Activated naive CD4-positive, alpha-beta T cell treated with anti-CD3 and anti-CD28 coated beads, Interleukin-2, amount 50 U/mL, for 16 hours (primary cell): ENCODE measurements around the gene TMEM51.

ENCODE experiments used
- DNase-seq: peaks from one replicate; pipeline ENCODE4 v3.0.0-alpha.2; 2020

TMEM51 gene

DNA sequence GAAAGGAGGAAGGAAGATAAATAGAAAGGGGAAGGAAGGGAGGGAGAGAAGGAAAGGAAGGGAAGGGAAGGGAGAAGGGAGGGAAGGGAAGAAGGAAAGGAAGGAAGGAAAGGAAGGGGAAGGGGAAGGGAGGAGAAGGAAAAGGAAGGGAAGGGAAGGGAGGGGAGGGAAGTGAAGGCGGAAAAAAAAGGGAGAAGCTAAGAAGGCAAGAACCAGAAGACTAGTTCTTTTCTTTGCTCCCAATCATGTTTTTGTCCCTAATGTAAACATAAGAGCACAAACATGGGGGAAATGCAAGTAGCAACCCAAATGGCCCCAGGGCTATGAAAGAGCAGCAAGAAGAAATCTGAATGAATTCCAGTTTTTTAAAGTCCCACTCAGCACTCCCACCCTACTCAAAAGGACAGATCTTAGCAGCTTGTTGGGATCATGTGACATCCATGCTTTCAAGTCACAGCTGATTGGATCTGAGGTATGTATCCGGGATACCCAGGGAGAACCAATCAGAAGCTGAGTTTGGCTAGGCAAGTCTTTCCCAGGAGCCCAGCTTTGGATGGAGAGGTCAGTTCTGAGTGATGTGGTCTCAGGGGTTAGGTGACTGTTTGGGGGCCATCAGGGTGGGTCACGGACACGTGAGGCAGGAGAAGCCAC, 69.2 kb downstream of the TMEM51 start:
- no peak for DNase-seq

DNA sequence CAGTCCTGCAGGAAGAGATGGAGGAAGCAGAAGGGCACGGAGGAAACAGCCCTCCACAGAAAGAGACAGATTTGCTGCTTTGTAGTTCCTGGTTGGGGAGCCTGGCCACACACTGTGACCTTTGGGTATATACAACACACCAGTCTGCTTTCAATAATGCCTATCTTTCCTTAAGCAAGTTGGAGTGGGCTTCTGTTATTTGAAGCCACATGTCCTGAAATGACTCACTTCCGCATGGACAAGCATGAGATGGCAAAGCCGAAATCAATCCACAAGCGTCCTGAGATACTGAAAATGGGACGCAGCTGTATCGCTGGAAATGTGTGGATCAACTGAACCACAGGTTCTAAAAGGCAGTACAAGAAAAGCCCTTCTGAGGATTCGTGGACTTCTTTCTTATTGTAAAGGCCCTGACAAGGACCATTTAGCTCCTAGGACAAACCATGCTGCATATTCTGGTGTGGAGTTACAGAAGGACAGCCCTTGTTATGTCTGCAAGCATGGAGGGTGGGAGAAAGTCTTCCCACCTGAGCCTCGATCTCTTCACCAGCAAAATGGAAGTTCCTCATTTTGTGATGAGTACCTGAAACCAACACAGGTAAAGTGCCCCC, 70.8 kb downstream of the TMEM51 start:
- no peak for DNase-seq

DNA sequence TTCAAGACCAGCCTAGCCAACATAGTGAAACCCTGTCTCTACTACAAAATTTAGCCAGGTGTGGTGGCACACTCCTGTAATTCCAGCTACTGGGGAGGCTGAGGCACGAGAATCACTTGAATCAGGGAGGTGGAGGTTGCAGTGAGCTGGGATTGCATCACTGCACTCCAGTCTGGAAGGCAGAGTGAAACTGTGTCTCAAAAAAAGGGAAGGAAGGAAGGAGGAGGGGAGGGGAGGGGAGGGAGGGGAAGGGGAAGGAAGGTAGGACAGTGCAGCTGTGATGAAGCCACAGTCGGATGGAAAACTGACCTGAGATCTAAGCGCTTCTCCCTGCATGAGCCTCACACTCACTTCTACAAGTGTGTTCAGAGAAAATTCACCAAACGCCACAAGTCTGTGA, 71.4 kb downstream of the TMEM51 start:
- no peak for DNase-seq

DNA sequence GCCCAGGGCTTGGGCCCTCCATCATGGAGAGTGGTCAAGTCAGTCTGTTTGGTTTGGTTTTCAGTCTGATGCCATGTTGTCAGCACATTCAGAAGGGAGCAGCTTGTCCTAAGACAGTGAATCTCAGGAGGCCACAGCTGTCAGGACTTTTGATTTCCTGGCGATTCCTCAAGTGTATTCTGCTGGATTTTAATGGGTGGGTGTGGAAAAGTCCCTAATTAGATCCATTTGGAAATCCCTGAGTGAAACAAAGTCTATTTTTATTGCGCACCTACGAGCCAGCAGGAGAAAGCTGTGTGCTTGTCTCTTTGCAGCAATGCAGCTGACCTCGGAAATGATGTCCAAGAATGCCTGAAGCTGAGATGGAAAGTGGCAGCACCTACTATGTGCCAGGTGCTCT, 71.9 kb downstream of the TMEM51 start:
- DNase-seq: no peak

DNA sequence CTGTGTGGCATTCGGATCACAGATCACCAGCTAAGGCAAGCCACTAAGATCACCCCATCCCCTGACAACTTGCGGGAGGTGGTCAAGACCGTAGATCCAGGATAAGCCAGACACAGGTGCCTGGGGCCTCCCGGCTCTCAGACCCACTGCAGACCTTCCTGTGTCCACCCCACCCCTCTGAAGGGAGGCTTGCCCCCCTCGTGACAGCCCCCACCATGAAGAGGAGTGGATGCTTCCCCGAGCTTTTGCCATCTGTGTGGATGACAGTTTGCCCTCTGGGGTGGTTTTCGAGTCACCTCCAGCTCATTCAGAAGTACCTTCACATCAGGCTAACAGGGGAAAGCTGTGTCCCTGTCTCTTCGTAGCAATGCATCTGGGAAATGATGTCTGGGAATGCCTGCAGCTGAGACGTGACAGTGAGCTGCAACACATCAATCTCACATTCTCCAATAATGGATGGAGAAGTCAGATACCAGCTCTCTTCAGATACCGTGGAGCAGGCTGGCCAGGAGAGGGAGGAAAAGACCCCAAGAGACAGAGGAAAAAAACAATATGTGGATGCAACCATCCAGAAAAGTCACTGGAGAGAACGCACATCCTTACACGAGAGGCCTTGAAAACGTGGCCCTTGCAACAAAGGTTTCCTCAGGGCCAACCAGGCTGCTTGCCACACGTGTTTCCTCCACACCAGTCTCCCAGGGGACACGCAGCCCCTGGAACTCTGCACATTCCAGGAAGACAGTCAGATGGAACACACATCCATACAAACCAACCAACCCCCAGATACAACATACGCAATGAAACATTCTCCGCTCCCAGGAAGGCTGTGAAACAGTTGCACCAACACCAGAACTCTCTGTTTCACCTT, 73.1 kb downstream of the TMEM51 start:
- no peak for DNase-seq

DNA sequence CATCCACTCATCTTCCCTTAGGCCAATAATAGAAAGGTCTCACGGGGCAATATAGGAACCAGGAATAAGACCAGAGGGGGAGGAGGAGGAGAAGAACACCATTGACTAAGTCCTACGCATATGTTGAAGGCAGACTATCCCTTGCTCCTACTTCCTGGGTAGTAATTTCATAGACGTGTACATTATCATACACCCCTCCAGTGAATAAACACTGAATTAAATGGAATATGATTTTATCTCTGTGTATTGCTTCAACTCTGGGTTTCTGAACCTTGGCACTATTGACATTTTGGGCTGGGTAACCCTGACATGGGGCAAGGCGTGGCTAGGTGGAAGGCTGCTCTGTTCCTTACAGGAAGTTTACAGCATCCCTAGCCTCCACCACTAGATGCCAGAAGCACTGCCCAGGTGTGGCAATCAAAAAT, 76.2 kb downstream of the TMEM51 start:
- no peak for DNase-seq

DNA sequence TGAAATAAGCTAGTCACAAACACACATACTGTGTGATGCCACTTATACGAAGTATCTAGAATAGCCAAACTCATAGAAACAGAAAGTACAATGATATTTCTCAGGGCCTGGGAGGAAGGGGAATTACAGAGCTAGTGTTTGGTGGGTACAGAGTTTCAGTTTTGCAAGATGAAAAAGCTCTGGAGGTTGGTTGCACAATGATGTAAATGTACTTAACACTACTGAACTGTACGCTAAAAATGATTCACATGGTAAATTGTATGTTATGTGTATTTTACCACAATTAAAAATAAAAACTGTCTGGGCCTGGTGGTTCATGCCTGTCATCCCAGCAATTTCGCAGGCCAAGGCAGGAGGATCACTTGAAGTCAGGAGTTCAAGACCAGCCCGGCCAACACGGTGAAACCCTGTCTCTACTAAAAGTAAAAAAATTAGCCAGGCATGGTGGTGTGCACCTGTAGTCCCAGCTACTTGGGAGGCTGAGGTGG, 78.2 kb downstream of the TMEM51 start:
- peak; percentile 25 for DNase-seq

DNA sequence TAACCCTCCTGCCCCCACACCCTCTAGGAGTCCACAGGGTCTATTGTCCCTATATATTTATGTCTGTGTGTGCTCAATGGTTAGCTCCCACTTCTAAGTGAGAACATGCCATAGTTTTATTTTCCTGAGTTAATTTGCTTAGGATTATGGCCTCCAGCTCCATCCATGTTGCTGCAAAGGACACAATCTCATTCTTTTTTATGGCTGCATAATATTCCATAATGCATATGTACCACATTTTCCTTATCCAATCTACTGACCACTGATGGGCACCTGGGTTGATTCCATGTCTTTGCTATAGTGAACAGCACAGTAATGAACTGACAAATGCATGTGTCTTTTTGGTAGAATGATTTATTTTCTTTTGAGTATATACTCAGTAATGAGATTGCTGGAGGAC, 80.1 kb downstream of the TMEM51 start:
- DNase-seq: no peak

DNA sequence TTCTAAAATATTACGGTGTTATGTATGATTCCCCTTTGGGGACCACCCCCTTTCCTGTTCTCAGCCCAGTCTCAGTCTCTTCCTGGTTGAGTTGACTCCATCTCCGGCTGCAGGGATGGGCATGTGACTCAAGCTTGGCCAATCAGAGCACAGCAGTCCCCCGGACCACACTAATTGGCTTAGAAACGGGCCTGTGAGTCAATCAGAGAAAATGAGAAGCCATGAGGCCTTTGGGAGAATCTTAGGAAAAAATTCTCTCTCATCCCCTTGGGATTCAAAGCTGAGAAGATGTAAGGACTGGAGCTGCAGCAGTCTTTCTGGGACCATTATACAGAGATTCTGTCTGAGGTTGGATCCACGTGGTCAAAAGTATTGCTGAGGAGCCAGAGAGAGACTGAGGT, 82.8 kb downstream of the TMEM51 start:
- no peak for DNase-seq

DNA sequence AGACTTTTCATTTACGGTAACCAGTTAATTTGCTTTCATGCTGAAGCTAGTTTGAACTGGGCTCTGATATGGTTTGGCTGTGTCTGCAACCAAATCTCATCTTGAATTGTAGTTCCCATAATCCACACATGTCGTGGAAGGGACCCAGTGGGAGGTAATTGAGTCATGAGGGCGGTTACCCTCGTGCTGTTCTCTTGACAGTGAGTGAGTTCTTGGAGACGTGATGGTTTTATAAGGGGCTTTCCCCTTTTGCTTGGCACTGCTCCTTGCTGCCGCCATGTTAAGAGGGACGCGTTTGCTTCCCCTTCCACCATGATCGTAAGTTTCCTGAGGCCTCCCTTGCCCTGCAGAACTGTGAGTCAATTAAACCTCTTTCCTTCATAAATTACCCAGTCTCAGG, 83.2 kb downstream of the TMEM51 start:
- DNase-seq: no peak

DNA sequence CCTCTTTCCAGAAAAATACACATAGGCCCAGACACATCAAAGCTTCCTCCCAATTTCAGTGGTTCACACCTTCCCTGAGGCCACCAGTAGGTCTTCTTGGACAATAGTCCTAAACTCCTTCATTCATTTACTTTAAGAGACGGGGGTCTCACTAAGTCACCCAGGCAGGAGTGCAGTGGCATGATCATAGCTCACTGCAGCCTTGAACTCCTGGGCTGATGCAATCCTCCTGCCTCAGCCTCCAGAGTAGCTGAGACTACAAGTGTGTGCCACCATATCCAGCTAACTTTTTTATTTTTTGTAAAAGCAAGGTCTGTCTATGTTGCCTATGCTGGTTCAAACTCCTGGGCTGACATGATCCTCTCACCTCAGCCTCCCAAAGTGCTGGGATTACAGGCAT, 85.2 kb downstream of the TMEM51 start:
- no peak for DNase-seq

DNA sequence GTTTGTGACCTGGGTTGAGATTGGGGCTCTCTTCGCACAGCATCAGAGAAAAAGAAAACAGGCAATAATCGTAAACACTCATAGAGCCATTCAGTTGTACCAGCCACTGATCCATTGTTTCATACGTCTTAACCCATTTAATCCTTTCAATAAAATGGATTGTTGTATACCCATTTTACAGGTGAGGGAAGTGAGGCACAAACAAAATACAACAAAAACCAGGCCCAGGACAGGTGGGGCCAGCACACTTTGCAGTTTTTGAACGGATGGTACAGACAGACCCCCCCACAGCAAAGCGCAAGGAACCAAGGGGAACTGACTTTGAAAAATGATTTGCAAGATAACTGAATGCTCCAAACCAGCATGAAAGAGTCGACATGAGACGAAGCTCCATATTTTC, 89.2 kb downstream of the TMEM51 start:
- DNase-seq: no peak

DNA sequence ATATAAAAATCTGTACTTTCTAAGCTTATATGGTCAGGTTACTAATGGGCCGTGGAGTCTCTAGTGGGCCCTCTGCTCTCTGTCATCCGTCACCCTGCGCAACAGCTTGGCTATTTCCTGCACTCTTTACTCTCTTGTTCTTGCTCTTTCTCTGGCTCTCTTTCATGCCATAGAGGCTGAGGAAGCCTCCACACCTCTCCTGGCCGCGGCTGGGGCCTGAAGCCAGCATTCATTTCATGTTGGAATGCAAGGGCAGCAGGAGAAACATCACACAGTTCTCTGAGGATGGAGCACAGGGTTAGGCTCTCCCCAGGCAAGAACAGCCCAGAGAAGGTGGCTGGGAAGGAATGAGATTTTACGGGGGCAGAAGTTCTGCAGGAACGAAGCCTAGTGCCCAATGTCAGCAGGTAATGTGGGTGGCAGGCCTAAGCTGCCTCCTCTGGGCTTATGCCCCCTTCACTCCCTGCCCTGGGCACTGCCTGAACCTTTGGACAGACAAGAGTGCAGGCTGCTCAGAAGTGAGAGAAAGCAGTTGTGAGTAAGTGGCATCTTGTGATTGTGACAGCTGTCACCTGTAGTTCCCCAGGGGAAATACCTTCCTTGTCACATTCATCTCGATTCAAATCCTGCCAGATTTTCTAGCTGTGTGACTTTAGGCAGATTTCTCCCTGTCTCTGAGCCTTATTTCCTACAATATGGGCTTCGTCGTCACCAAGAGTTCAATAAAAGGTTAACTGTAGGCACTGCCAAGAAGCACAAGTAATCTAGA, 89.9 kb downstream of the TMEM51 start:
- DNase-seq: no peak

DNA sequence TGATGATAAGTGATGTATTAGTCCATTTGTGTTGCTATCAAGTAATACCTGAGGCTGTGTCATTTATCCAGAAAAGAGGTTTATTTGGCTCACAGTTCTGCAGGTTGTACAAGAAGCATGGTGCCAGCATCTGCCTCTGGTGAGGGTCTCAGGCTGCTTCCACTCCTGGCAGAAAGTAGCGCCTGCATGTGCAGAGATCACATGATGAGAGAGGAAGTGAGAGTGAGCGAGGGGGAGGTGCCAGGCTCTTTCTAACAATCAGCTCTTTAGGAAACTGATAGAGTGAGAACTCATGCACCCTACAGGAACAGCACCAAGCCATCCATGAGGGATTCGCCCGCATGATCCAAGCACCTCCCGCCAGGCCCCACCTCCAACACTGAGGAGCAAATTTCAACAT, 91.3 kb downstream of the TMEM51 start:
- no peak for DNase-seq

DNA sequence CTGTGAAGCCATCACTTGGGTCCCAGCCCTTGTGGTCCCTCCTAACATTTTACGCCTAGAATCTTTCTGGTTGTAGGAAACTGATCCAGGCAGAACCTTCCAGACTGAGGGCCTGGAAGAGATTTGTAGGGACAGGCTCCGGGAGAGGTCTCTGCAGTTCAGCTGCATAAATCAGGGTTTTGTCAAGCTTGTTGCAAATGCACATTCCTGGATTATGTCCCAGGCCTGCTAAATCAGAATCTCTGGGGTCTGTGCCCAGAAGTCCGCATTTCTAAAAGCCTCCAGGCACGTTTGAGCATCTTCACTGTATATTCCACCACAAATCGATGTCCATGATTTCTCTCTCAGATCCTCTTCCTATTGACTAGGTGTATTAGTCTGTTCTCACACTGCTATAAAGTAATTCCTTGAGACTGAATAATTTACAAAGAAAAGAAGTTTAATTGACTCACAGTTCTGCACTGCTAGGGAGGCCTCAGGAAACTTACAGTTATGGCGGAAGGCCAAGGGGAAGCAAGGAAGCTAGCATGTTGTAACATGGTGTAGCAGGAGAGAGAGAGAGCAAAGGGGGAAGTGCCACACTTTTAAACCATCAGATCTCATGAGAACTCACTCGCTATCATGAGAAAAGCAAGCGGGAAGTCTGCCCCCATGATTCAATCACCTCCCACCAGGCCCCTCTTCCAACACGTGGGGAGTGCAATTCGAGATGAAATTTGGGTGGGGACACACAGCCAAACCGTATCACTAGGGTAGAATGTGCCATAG, 92.2 kb downstream of the TMEM51 start:
- DNase-seq: no peak

DNA sequence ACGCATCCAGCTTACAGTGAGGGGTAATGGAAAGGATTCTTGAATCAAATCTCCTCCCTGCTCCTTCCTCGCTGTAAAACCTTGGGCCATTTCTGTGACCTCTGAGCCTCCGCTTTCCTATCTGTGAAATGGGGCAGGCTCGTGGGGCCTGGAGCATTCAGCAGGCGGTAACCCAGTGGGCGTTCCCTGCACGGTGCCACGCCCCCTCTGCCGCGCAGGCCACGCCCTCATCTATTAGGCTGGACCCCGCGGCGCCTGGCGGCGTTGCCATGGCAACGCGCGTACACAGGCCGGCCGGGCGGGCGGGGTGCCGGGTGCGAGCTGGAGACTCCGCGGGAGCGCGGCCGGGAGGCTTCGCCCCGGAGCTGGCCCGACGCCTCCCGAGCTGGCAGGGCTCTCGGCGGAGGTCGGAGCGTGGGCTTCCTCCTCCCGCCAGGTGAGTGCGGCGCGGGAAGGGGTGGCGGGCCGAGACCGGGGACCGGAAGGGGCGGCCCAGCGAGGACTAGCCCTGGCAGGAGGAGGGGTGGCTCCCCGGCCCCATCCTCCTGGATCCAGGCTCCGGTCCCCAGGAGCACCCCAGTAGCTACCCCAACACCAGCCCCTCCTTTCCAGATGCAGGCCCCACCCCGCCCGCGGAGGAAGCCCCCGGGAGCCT, 93.5 kb downstream of the TMEM51 start, which contains the start of gene FHAD1:
TSS of gene FHAD1 (plus strand) at position 264 of the 655 bp plus-strand sequence. CDS start 4,562 bp downstream, outside the sequence.
- peak; percentile 50 for DNase-seq

DNA sequence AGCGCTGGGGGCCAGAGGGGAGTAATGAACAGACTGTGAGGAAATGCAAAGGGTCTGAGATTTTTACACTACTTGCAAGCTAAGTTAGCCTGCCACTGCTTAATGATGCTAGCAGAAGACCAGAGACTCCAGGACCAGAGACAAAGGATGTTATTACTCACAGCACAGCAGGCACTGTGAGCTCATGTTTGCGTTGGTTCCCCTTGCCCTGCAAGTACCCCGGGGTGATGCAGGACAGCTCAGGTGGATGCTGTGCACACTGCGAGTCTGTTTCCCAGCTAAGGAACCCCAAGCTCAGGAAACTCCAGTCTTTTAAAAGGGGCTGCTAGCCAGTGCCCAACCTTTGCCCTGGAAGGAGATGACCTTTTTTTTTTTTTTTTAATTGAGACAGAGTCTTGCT, 94.7 kb downstream of the TMEM51 start:
- DNase-seq: no peak

DNA sequence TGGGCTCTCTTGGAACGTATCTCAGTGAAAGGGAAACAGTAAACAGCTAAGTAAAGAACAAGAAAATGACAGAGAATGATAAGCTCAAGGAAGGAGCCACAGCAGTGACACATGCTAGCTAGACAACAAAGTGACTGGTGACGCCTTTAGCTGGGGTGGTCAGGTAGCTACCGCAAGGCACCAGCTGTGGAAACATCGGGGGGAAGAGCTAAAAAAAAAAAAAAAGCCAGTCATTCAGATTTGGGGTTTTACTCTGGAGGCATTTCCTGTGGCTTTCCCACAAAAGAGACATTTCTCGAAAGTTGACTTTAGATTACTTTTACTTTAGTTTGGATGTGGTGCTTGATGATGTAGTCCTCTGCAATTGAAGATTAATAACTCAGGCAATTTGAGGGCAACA, 95.5 kb downstream of the TMEM51 start:
- DNase-seq: peak; percentile 65

DNA sequence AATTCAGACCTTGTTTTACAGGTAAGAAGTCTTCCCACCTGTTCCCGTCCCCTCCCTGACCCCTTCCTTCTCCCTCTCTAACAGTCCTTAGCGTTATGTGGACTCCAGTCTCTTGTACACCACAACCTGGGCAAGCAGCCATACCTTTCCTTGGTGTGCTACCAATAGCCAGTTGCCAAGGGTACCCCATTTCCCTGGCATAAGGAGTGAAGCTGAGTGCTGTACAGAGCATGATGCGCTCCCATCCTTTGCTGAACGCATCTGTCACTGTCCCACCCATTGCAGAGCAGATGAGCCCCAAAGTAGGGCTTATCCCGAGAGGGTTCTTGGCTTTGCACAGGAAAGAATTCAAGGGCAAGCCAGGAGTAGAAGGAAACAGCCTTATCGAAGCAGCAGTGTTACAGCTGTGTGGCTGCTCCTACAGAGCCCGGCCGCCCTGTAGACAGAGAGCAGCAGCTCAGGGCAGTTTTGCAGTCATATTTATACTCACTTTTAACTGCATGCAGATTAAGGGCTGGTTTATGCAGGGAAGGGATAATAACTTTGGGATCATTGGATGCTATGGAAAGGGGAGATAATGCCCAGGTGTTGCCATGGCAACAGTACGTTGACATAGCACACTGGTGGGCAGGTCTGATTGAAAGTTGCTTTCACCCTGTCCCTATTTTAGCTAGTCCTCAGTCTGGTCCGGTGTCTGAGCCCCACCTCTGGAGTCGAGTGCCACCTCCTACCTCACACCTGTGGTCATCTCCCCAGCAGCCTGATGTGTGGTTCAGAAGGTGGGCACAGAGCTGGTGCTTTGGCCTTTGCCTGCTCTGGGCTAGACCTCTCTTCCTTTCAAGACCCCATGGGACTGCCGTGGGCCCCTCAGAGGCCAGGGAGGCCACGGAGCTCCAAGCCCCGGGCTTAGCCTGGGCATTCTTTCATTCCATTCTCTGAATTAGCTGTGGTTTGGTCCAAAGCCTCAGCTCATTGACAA, 98.6 kb downstream of the TMEM51 start:
- DNase-seq: no peak

DNA sequence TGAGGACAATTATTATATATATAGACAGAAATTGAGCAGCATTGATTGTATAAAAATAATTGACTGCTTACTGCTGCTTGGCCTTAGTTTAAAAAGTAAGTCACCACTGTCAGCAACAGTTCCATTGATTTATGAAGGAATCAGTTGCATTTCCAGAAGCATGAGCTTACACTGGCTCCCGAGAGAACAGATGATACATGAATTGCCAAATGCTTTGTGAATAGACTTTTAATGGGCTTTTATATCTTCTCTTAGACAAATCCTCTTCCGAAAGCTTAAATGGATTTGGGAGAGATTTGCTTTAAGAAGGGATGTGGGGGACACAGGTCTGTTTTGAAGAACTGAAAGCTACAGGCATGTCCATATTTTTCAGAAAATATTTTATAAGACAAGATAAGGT, 101.0 kb downstream of the TMEM51 start:
- no peak for DNase-seq
